ENCODE results near the gene MNAT1.
A peak's percentile ranks its signal among the peaks of the same experiment; 100 is the strongest.

MNAT1 gene

GRCh38 chr14:60862283-60862682, 127.7 kb downstream of the MNAT1 start:
- DNase-seq (ENCODE audit: extremely low read depth, low read depth): no peak
- no peak for TF ChIP-seq CTCF (IDR thresholded peaks at IDR 0.05; ENCODE audit: low read depth, low read length)

GRCh38 chr14:60863249-60863648, 128.7 kb downstream of the MNAT1 start:
- DNase-seq (ENCODE audit: extremely low read depth, low read depth): no peak
- no peak for TF ChIP-seq CTCF (IDR thresholded peaks at IDR 0.05; ENCODE audit: low read depth, low read length)

GRCh38 chr14:60865378-60866127, 131.0 kb downstream of the MNAT1 start:
- no peak for TF ChIP-seq CTCF (IDR thresholded peaks at IDR 0.05; ENCODE audit: low read depth, low read length)
- no peak for DNase-seq (ENCODE audit: extremely low read depth, low read depth)

- no peak for TF ChIP-seq CTCF (IDR thresholded peaks at IDR 0.05; ENCODE audit: low read depth, low read length)
- DNase-seq (ENCODE audit: extremely low read depth, low read depth): no peak
These were observed 133.1 kb downstream of the MNAT1 start for GRCh38 chr14:60867503-60868172.

GRCh38 chr14:60878121-60878520, 143.6 kb downstream of the MNAT1 start:
- DNase-seq (ENCODE audit: extremely low read depth, low read depth): no peak
- TF ChIP-seq CTCF (IDR thresholded peaks at IDR 0.05; ENCODE audit: low read depth, low read length): no peak

- peak; percentile 46 for DNase-seq (ENCODE audit: extremely low read depth, low read depth)
- TF ChIP-seq CTCF (IDR thresholded peaks at IDR 0.05; ENCODE audit: low read depth, low read length): no peak
These were observed 144.0 kb downstream of the MNAT1 start for GRCh38 chr14:60878536-60878935.

- no peak for DNase-seq (ENCODE audit: extremely low read depth, low read depth)
- TF ChIP-seq CTCF (IDR thresholded peaks at IDR 0.05; ENCODE audit: low read depth, low read length): no peak
These were observed 147.7 kb downstream of the MNAT1 start for GRCh38 chr14:60882219-60882618.

Measured in AG09319 (cell line).